ENCODE results near the gene RELN.

The RELN gene

DNA sequence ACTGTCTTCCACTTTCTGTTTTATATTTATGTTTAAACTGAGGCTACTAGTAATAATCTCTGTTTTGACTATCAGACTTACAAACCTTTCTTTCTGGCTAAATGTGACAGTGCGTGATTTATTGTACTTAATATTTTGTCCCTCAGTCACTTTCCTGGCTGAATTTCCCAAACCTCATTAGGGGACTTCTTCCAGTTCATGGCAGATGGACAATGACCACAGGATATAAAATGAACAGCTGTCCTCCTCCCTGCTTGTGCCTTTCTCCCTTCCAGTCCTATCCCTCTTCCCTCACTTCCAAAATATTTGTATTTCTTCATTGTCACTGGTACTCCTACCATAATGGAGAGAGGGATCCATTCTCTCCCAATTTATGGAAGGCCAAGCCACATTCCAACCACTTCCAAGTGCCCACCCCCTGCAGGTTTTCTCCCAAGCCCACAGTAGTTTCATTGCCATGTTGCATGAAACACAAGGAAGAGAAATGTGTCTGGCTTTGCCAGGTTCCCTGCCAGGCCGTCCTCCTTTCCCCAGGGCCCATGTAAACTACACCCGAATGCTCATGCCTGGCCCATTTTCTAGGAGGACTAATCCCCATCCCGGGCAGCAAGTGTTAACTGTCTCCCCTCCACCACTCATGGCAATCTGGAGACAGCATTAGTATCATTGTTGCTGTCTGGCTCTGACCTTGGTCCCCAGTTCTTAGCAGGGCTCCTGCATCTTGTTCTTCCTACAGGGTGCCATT is 273.9 kb downstream of the RELN start:
- no peak for DNase-seq (ENCODE audit: low read depth)

DNA sequence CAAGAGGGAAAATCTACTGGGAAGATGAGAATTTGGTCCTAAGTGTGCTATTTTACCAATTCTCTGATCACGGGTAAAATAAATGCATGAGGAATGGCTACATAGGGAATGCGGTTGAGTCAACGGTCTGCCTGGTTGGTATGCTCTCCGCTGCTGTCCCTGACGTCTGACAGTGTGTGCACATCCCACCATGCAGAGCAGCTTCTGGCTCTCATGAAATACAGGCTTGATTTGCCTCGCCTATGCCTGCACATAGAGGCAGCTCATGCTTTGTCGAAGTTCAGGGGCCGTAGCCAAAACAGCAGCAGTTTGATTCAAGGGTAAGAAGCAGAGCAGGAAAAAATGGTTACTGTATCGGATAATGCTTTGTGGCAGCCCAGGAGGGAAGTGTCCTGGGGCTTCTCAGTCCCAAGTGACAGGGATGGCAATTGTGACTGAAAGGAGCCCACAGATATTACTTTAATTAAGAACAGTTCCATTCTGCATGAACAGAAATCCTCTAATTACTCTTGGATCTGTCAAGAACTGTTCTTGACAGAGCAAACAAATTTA is 275.0 kb downstream of the RELN start:
- no peak for DNase-seq (ENCODE audit: low read depth)

GRCh38 chr7:103712991-103713778 is 276.3 kb downstream of the RELN start:
- no peak for DNase-seq (ENCODE audit: low read depth)

DNA sequence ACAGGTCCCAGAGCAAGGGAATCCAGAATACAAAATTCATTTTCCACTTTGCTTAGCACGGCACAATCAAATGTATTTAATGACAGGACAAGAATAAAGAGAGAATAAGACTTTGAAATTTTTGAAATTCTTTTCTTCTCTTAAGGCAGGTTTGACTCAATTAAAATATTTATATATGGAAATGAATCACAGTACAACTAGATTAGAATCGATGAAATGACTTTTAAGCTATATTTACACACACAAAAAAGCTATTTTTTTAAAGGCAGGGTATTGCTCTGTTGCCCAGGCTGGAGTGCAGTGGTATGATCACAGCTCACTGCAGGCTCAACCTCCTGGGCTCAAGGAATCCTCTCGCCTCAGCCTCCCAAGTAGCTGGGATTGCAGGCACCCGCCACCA is 278.0 kb downstream of the RELN start:
- DNase-seq (ENCODE audit: low read depth): no peak

DNA sequence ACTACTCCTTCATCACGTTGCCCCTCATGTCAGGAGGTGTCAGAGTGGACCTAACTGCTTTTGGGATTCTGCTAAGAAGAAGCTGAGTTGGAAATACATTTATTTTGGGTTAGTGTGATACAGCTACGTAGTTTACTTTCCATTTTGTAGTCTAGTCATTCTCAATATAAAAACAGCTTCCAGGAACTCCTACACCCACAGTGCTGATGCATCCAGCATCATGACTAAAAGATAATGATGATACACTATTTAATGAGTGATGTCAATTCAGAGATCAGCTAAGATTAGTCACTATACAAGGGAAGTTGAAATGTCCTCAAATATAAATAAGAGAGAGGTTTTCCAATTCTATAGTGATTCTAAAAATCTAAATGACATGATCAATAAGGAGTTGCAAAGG is 279.2 kb downstream of the RELN start:
- no peak for DNase-seq (ENCODE audit: low read depth)

DNA sequence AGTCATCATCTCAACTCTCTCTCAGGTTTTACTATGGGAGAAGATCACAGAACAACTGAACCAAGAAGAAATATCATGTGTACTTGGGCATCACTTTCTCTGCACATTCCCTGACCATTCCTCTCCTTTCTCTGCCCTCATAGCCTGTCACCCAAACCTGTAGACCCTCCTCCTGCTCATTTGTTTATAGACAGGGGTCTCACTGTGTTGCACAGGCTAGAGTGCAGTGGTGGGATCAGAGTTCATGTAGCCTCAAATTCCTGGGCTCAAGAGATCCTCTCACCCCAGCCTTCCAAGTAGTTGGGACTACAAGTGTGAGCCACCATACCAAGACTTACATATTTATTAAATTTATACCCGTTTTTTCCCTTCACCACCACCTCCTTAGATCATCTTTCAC is 282.7 kb downstream of the RELN start:
- DNase-seq (ENCODE audit: low read depth): no peak

DNA sequence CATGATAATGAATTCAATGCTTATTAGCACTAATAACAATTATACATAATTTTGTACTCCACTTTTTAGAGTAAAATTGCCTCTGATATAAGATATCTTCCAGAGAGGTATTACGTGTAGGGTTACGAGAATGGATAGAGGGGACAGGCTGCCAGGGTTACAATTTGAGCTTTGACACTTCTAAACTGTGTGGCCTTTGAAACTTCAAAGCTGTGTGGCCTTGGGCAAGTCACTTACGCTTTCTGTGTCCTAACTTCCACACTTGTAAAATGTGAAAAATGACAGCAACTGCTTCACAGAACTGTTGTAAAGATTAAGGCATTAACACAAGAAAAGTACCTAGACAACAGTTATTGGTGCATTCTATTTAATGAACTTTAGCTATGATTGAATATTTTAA is 283.9 kb downstream of the RELN start:
- no peak for DNase-seq (ENCODE audit: low read depth)

GRCh38 chr7:103704701-103705100 is 284.8 kb downstream of the RELN start:
- DNase-seq (ENCODE audit: low read depth): no peak

DNA sequence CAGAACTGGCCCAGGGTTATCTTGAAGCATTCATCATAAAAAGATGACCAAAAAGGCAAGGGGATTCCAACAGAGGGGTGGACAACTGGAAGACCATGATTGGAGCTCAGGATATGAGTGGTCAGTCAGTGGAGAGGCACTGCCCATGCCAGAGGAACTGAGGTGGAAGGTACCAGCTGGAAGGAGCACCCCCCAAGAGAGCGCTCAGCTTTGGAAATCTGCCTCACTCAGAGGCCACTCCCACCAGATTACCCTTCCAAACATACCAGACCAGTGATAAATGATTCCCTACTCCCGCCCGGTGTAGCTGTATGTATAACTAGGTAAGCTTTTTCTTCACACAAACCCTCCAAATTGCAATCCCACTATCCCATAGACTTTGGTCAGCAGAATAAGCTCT is 286.5 kb downstream of the RELN start:
- no peak for DNase-seq (ENCODE audit: low read depth)

DNA sequence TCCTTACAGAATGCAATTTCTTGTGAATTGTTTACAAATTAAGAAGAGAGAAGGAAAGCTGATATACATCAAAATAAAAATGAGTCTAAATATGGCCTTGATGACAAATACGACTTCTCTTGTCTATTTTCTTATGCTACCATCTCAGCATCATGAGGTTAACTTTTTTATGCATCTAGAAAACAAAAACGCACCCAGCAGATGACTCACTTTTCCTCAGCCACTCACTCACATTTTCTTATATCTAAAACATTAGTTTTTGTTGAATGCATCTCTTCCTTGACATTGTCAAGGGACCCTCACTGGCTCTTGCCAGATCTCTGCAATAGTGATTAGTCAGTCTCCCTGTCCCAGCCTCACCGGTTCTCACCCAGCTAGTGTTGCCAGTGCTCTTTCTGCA is 287.0 kb downstream of the RELN start:
- DNase-seq (ENCODE audit: low read depth): no peak

GRCh38 chr7:103699032-103699431 is 290.4 kb downstream of the RELN start:
- DNase-seq (ENCODE audit: low read depth): no peak

- no peak for DNase-seq (ENCODE audit: low read depth)
Observed at GRCh38 chr7:103698064-103698463, 291.4 kb downstream of the RELN start.

DNA sequence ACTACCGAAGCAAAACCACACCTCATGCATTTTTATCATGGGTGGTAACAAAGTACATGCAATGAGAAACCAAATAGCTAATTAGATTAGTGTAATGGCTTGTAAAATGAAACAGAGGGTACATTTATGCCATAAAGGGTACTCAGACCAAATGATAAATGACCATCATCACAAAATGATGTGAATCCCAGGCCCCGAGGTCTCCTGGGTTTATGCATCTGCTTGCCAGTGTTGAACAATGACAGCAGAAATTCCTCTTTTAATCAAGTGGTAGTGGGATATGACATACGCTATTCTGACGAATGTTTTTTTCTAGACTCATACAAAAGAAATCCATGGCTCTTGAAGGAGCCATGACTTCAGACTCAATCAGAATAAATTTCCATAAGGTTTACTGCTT is 293.9 kb downstream of the RELN start:
- DNase-seq (ENCODE audit: low read depth): no peak

DNA sequence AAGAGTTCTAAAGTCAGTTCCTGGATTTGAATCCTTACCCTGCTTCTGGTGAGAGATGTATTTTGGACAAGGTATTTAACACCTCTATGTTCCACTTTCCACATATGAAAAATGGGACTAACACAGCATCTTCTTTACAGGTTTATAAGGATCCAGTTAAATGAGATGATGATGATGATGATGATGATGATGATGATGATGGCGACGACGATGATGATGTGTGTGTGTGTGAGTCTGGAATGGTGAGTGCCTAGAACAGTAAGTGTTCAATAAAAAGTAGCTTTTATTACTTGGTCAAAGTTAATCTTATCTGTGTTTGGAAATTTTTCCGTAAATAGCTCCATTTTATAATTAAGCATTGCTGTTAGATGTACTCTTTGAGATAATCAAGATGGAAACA is 295.2 kb downstream of the RELN start:
- DNase-seq (ENCODE audit: low read depth): no peak

- no peak for DNase-seq (ENCODE audit: low read depth)
Observed at GRCh38 chr7:103691291-103691690, 298.2 kb downstream of the RELN start.

DNA sequence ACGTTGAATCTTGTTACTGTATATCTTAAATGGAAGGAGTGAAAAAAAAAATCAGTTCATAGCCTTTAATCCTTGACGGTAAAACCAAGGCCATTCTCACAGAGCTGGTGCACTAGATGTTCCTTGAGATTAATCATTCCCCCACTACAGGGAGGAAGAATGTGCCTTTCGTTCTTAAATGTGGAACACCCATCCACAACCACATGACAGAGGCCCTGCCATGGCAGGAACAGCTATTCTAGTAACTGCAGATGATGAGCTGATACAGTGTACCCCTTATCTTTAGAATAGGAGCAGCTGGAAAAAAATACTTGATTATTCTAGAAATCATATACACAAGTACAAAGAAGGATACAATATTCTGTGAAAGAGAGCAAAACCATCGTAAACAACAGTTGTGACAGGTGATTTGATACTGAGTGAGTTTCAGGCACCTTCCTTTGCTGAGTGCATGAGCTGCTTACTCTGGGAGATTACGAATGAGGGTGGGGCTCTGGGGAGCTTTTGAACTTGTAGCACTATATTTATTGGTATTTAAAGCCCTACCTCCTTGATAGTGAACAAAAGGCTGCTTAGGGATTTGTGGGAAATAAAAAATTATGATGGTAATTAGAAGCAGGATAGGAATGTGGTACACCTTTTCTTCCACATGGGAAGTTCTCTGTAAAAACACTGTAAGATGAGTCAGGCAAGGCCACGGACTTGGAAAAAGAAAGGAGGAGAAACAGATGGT is 299.1 kb downstream of the RELN start:
- no peak for DNase-seq (ENCODE audit: low read depth)

DNA sequence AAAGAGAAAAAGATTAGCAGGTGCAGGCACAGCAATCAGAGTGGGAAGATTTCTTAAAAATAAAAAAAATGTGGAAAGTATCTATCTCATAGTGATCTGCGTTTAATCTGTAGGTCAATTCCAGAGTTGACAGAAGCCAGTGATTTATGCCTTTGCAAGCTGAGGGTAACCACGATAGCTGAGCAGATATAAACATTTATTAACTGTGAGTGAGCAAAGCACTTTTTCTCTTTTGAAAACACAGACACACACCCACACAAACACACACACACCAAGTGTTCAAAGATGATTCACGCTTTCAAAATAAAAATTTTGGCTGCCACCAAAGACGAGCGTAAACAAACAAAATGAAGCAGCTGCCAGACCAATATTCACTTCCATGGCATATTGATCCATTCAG is 300.2 kb downstream of the RELN start:
- DNase-seq (ENCODE audit: low read depth): no peak

DNA sequence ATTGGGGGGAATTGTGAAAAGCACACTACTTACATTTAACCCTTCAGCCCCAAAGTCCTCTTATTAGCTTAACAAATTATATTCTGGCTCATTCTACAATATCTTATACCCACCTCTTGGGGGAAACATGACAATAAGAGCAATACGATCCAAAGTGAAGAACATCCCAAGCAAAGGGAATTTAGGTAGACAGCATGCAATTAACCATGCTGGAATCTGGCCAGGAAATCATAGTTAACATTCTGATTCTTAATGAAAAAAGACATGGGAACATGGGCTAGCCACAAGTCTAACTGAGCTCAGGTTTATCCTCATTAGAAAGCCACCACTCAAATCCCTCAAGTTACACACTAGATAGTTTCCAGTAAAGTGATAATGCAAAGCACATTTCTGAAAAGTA is 301.5 kb downstream of the RELN start:
- no peak for DNase-seq (ENCODE audit: low read depth)

GRCh38 chr7:103687272-103687671 is 302.2 kb downstream of the RELN start:
- no peak for DNase-seq (ENCODE audit: low read depth)

DNA sequence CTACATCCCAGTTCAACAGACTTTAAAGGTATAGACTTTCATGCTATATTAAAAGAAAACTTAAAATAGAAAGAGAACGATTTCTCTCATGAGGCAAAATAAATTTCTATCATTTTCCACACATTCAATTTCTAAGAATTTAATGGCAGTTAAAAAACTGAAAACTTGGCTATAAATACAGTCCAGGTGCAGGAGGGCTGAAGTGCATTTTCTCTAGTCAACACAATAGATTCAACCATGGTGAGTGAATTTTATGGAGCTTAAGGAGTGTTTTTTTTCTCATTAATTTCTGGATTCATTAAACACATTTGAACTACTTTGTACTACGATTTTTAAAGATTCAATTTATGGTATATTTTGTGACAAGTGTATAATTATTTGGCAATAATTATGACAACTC is 302.7 kb downstream of the RELN start:
- no peak for DNase-seq (ENCODE audit: low read depth)

DNA sequence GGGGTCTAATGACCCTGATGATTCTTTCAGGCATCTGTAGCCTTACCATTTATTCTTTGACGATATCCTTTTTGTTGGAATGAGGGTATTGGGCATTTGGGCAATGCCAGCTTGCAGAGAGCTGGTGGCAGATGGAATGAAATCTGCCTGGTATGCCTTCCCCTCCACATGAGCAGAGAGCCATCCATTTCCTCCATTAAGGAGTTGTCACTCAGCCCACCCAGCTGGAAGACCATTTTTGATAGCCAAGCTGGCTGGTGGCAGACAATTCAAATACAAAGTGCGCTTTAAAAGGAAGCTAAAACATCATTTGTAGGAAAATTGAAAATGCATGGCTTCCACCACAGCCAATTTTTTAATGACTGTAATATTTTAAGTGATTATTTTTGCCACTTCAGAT is 303.4 kb downstream of the RELN start:
- DNase-seq (ENCODE audit: low read depth): no peak

DNA sequence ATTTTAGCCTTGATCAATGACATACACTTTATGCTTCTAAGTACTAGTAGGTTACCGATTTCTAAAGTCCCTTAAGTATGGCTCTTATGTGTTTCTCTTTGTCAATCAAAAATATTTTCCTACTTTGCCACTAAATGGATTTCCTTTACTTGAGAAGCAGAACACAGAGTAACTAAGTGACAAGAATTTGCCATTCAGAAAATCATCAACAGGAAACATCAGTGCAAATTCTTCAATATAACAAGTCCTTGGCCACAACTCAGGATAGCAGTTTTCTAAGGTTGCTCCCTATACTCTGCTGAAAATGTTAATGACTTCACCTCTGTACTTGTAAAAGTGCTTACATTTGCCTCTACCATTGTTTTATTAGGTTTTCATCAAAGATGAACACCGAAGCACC is 303.8 kb downstream of the RELN start:
- no peak for DNase-seq (ENCODE audit: low read depth)

DNA sequence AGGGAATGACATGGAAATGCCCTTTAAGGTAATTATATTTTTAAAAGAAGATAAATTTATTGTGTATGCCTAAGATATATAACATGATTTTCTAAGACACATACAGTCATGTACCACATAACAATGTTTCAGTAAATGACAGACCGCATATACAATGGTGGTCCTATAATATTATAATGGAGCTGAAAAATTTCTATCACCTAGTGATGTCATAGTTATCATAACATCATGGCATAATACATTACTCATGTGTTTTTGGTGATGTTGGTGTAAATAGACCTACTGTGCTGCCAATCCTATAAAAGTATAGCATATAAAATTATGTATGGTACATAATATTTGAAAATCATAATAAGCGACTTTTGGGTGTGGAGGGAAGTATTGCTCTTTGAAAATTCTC is 306.1 kb downstream of the RELN start:
- no peak for DNase-seq (ENCODE audit: low read depth)

All from fibroblast of the conjunctiva (primary cell).